Central memory CD8-positive, alpha-beta T cell (primary cell): ENCODE measurements around the gene ANKLE2.

Source experiments
- ATAC-seq: fragments of 150-1000 bp; cut with Tn5 transposase; replicated peaks from 2 replicates; pipeline ENCODE4 v1.10.0; 2022; ENCODE audit warnings: mild to moderate bottlenecking, moderate FRiP score, moderate number of reproducible peaks; ENCODE audit not compliant: poor library complexity, severe bottlenecking; ENCODE audit errors: extremely low read depth
- DNase-seq, 2 donors: peaks; one replicate each; pipeline ENCODE4 v3.0.0; 2021; ENCODE audit warnings: low spot score in 2 of 2
- H3K27ac Mint-ChIP-seq: one replicate; pipeline ENCODE4 v1.8.0; 2022; ENCODE audit warnings: low read depth, mild to moderate bottlenecking, moderate library complexity, mixed read lengths
- H3K27me3 Mint-ChIP-seq: one replicate; pipeline ENCODE4 v1.8.0; 2022; ENCODE audit warnings: mixed read lengths
- H3K36me3 Mint-ChIP-seq: one replicate; pipeline ENCODE4 v1.8.0; 2022; ENCODE audit warnings: mild to moderate bottlenecking, moderate library complexity, mixed read lengths; ENCODE audit not compliant: insufficient read depth
- H3K4me1 Mint-ChIP-seq: one replicate; pipeline ENCODE4 v1.8.0; 2022; ENCODE audit warnings: mixed read lengths
- H3K4me3 Mint-ChIP-seq: one replicate; pipeline ENCODE4 v1.8.0; 2022; ENCODE audit warnings: mild to moderate bottlenecking, moderate library complexity, mixed read lengths
- H3K9me3 Mint-ChIP-seq: one replicate; pipeline ENCODE4 v1.8.0; 2022; ENCODE audit warnings: mixed read lengths

Gene ANKLE2

DNA sequence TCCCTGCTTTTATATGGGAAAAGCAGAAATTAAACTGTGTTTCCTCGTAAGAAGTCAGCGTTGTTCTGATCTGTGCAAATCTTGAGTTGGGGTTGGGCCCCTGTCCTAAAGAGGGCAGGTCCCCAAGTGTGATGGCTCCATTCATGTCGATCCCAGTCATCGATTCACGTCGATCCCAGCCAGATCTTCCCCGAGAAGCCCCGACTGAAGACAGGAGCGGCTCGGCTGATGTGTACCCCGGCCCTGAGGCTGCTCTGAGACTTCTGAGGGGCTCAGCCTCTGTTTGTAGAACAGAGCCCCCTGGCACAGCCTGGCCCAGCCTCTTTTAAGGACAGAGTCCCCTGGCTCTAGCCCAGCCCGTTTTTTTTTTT, 41.7 kb downstream of the ANKLE2 start:
- Mint-ChIP-seq H3K27ac (no peak overlapping the region), H3K36me3 (peaks cover 41% of the 10 kb centered on the region), H3K9me3 (no peaks in the 10 kb centered on the region), H3K27me3 (no peaks in the 10 kb centered on the region), H3K4me1 (no peaks in the 10 kb centered on the region), H3K4me3 (no peak overlapping the region)
- ATAC-seq (no peak), DNase-seq (no peak)

DNA sequence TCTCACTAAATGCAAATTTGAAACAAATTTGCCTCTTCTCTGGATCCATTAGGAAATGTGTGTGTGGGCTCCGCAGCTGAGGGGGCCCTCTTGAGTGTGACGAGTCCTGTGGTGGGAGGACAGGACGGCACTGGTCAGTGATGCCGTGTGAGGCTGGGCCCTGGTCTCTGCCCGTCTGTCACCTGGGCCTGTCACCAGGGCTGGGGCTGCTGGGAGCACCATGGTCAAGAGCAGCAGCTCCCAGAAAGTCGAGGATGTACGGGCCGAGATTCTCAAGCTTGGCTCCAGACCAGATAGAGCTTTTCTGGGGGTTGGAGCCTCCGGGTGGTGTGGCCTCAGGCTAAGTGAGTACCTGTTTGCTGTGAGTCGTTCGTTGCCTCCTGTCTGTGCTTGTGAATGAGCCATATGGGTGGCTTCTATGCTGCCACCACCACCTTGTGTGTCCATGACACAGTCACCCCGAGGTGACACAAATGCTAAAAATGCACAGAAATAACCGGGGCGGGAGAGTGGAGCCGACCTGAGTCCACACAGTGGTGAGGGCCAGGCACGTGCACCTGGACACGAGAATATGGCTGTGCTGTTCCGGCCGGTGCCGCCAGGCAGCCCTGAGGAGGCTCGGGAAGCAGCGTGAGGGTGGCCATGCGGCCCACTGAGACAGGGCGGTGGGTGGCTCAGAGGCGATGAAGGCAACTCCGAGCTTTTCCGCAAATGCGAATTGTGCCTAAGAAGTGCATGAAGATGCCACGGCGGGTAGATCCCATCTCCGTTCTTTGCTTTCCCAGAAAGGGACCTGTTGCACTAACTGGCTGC, 42.3 kb downstream of the ANKLE2 start:
- no peak for ATAC-seq
- Mint-ChIP-seq H3K9me3 (no peaks in the 10 kb centered on the region), H3K27me3 (no peaks in the 10 kb centered on the region), H3K4me3 (no peak overlapping the region), H3K27ac (peak overlapping the region; percentile 64), H3K36me3 (peaks cover 42% of the 10 kb centered on the region), H3K4me1 (no peaks in the 10 kb centered on the region)
- DNase-seq, result no peak

DNA sequence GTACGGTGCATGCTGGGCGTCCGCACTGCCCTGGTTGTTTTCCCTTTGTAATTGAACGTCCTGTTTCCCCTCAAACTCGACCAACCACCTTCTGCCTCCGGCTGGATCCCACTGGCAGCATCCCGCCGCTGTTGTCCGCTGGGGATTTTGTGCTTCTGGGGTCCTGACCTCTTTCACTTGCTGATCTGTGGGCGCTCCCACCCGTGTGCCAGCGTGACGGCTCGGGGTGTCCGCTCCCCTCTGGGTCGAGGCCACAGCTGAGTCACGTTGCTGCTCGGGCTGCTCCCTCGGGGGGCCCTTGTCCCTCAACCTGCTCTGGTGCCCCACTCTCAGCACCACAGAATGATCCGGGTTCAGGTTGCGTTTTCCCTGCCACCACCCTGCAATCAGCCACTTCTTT, 43.0 kb downstream of the ANKLE2 start:
- no peak overlapping the region for H3K4me3 Mint-ChIP-seq
- peaks cover 42% of the 10 kb centered on the region for H3K36me3 Mint-ChIP-seq
- H3K9me3 Mint-ChIP-seq, result no peaks in the 10 kb centered on the region
- H3K27ac Mint-ChIP-seq, result peak overlapping the region; percentile 64
- no peaks in the 10 kb centered on the region for H3K27me3 Mint-ChIP-seq
- DNase-seq (no peak), ATAC-seq (no peak)
- no peaks in the 10 kb centered on the region for H3K4me1 Mint-ChIP-seq

DNA sequence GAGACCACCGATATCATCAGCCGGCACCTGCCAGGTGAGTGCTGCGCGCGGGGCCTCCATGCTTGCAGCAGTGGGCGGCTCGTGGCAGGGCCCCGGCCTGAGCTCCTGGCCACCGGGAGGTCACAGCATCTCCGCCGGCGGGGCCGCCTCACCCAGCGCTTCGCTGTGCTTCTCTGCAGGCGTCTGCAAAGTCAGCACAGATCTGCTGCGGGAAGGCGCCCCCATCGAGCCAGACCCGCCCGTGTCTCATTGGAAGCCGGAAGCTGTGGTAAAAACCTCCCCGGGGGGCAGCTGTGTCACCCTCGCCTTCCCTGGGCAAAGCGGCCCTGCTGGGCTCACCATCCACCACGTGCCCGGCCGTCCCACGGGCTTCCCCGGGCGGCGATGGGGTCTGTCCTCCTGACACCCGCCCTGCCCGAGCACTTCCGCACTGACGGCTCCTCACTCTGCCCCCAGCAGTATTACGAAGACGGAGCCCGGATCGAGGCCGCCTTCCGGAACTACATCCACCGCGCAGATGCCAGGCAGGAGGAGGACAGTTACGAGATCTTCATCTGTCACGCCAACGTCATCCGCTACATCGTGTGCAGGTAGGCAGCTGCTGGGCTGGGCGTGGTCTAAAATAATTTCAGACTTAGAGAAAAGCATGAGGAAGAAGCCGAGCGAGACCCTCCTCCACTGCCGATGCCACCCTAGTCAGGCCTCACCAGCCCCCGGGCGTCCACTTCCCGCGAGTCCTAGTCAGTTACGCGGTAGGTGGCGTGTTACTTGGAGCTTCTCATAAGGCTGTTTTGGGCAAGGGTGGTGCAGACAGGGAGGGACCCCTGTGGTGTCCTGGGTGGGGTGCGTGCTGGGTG, 43.9 kb downstream of the ANKLE2 start:
- H3K4me1 Mint-ChIP-seq, result peaks cover 5% of the 10 kb centered on the region
- no peak for ATAC-seq
- peaks cover 38% of the 10 kb centered on the region for H3K36me3 Mint-ChIP-seq
- no peak for DNase-seq
- H3K27me3 Mint-ChIP-seq, result no peaks in the 10 kb centered on the region
- no peaks in the 10 kb centered on the region for H3K9me3 Mint-ChIP-seq
- H3K4me3 Mint-ChIP-seq, result no peak overlapping the region
- peak overlapping the region; percentile 77 for H3K27ac Mint-ChIP-seq

DNA sequence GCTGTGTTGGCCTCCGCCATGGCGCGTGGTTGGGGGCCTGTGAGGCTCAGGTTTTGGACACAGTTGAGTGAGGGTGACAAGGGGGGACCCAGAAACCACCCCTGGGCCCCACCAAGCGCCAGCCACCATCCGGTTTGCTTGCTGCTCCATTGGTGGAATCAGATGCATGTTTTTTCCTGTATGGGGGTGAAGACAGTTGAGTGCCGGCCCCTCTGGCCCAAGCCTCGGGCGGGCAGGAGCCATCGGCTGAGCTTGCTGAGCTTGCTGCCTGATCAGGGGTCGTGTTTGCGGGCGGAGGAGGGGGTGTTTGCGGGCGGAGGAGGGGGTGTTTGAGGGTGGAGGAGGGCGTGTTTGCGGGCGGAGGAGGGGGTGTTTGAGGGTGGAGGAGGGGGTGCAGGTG, 44.6 kb downstream of the ANKLE2 start:
- DNase-seq (no peak), ATAC-seq (no peak)
- Mint-ChIP-seq H3K27me3 (no peaks in the 10 kb centered on the region), H3K4me1 (peaks cover 9% of the 10 kb centered on the region), H3K27ac (no peak overlapping the region), H3K4me3 (no peak overlapping the region), H3K9me3 (no peaks in the 10 kb centered on the region), H3K36me3 (peaks cover 36% of the 10 kb centered on the region)

DNA sequence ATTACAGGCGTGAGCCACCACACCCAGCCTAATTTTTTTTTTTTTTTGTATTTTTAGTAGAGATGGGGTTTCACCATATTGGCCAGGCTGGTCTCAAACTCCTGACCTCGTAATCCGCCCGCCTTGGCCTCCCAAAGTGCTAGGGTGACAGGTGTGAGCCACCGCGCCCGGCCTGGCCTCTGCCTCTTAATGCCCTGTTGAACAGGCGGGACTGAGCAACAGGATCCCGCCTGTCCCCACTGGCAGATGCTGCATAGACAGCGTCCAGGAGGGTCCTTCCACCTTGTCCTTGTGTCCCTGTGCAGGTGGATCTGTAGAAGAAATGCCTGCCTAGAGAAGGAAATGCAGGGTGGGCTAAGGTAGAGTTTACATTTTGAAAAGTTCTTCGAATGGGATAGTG, 45.3 kb downstream of the ANKLE2 start:
- Mint-ChIP-seq H3K27me3 (no peaks in the 10 kb centered on the region), H3K4me1 (peaks cover 9% of the 10 kb centered on the region), H3K36me3 (peaks cover 36% of the 10 kb centered on the region)

DNA sequence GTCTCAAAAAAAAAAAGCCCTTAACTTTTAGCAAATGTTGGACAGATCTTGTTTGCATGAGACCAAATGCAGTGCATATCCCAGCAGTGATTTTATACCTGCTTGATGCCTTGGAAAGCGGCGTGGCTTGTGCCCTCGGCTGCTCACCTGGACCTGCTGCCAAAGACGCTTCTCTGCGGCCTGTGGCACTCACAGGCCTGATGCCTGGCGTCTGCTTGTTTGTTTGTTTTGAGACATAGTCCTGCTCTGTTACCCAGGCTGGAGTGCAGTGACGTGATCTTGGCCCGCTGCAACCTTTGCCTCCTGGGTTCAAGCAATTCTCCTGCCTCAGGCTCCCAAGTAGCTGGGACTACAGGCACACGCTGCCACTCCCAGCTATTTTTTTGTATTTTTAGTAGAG, 45.8 kb downstream of the ANKLE2 start:
- Mint-ChIP-seq H3K27ac (no peak overlapping the region), H3K9me3 (no peaks in the 10 kb centered on the region), H3K4me1 (peaks cover 9% of the 10 kb centered on the region), H3K36me3 (peaks cover 34% of the 10 kb centered on the region), H3K4me3 (no peak overlapping the region), H3K27me3 (no peaks in the 10 kb centered on the region)
- DNase-seq (no peak), ATAC-seq (no peak)

More for the DNA sequence above, 45.3 kb downstream of the ANKLE2 start:
- DNase-seq (no peak), ATAC-seq (no peak)
- no peaks in the 10 kb centered on the region for H3K9me3 Mint-ChIP-seq
- no peak overlapping the region for H3K4me3 Mint-ChIP-seq
- H3K27ac Mint-ChIP-seq, result no peak overlapping the region

DNA sequence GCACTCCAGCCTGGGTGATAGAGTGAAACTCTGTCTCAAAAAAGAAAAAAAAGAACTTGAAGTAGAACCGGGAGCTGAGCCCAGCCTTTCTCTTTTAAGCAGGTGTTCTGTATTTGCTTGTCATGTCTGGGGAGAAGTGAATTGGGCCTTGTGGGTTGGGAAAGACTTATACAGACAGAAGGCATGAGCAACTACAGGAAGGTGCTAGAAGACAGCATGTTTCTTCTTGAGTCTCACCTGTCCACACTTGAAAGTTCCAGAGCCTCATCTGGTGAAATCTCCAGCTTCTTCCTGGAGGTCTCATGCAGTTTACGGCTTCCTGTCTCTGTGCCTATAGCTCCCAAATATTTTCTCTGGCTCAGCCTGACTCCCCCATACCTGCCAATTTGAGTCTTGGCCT, 48.5 kb downstream of the ANKLE2 start:
- Mint-ChIP-seq H3K4me3 (no peak overlapping the region), H3K27me3 (no peaks in the 10 kb centered on the region), H3K27ac (no peak overlapping the region), H3K36me3 (peaks cover 22% of the 10 kb centered on the region), H3K4me1 (peaks cover 15% of the 10 kb centered on the region), H3K9me3 (peaks cover 5% of the 10 kb centered on the region)
- DNase-seq (no peak), ATAC-seq (no peak)

DNA sequence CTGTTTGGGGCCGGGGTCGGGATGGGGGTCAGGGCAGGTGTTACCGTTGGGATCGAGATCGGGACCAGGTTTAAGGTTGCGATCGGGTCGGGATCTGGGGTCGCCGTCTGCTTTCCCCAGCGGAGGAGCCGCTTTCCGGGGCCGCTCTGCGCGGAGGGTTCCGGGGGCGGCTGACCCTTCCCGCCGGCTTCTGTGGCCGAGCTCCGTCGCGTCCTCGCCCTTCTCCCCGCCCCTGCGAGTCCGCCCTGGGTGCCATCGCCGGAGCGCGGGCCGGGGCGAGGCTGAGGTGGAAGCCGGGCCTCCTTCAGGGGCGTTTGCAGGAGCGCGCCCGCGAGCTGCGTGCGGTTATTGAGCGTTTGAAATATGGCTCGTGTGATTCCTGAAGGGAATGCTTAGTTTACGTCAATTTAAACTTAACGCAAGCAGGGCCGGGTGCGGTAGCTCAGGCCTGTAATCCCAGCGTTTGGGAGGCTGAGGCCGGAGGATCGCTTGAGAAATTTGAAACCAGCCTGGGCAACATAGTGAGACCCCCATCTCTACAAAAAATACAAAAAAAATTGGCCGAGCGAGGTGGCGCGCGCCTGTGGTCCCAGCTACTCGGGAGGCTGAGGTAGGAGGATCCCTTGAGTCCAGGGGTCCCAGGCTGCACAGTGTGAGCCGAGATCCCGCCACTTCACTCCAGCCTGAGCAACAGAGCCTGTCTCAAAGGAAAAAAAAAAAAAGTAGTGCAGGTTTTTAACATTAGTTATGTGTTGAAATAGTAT, 50.4 kb downstream of the ANKLE2 start:
- Mint-ChIP-seq H3K4me3 (peak overlapping the region; percentile 84), H3K36me3 (peaks cover 13% of the 10 kb centered on the region), H3K9me3 (peaks cover 6% of the 10 kb centered on the region), H3K4me1 (peaks cover 15% of the 10 kb centered on the region), H3K27ac (peak overlapping the region; percentile 59), H3K27me3 (no peaks in the 10 kb centered on the region)
- ATAC-seq (peak; percentile 14), DNase-seq (no peak)

DNA sequence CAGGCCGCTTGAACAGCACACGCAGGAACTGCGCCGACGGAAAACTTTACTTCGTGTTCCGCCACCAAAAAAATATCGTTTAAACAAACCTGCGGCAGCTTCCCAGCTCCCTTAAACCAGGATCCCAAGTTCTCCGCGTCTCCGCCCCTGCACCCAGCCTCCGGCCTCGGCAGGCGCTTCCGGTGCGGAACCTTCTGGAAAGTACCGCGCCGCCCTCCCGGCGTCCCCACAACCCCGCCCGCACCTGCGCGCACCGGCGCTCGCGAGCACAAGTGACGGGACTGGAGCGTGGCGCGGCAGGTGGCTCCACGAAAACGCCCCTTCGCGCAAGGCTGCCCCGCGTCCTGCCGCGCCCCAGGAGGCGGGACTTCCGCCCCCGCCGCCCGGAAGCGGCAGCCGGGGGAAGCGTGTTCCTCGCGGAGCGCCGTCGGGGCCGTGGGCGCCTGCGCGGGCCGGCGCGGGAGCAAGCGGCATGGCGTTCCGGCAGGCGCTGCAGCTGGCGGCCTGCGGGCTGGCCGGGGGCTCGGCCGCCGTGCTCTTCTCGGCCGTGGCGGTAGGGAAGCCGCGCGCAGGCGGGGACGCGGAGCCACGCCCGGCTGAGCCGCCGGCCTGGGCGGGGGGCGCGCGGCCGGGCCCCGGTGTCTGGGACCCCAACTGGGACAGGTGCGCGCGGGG, 51.1 kb downstream of the ANKLE2 start, which contains the start of gene PGAM5:
PGAM5 (plus strand) TSS at position 438 of the 675 bp plus-strand sequence; CDS start at position 473, 35 bp downstream.
- peak within 1 kb of the TSS; percentile 84 for H3K4me3 Mint-ChIP-seq
- peaks cover 9% of the 10 kb centered on the region for H3K36me3 Mint-ChIP-seq
- H3K27ac Mint-ChIP-seq, result peak within 1 kb of the TSS; percentile 90
- peaks cover 15% of the 10 kb centered on the region for H3K4me1 Mint-ChIP-seq
- peaks cover 6% of the 10 kb centered on the region for H3K9me3 Mint-ChIP-seq
- ATAC-seq (peak; percentile 97), DNase-seq (peak; percentile 78 to 88)
- H3K27me3 Mint-ChIP-seq, result no peaks in the 10 kb centered on the region

DNA sequence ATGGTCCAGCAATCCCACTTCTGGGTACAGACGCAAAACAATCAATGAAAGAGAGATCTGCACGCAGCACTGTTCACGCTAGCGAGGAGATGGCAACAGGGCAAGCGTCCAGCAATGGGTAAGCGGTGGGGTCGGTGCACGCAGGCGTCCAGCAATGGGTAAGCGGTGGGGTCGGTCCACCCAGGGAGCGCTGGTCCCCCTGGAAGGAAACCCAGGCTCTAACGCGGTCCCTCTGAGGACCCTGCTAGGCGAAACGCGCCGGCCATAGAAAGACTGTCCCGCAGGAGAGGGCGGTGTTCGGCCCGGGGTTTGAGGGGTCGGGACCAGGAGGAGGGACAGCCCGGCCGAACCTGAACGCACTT, 51.6 kb downstream of the ANKLE2 start:
- peaks cover 9% of the 10 kb centered on the region for H3K36me3 Mint-ChIP-seq
- peak overlapping the region; percentile 90 for H3K27ac Mint-ChIP-seq
- peaks cover 6% of the 10 kb centered on the region for H3K9me3 Mint-ChIP-seq
- peaks cover 15% of the 10 kb centered on the region for H3K4me1 Mint-ChIP-seq
- peak overlapping the region; percentile 84 for H3K4me3 Mint-ChIP-seq
- H3K27me3 Mint-ChIP-seq, result no peaks in the 10 kb centered on the region
- ATAC-seq (no peak), DNase-seq (no peak)

DNA sequence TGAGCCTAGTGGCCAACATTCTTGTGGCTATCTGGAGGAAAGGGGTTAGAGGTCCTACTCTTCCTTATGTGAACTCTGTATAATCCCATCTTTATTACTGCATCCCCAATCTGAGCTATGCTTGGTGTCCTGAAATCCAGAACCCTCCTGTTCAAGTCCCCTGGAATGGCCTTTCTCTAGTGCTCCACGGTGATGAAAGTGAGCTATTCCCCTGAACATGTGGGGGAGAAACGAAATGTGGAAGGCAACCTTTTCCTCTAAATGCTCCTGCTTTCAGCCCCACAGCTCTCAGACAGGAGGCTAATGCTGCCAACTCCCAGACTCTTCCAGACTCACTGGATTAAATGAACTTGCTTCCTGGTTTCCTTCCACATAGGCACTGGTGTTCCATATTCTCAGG, 53.5 kb downstream of the ANKLE2 start:
- peaks cover 6% of the 10 kb centered on the region for H3K9me3 Mint-ChIP-seq
- DNase-seq, result no peak
- no peaks in the 10 kb centered on the region for H3K27me3 Mint-ChIP-seq
- H3K4me3 Mint-ChIP-seq, result no peak overlapping the region
- peak overlapping the region; percentile 74 for H3K27ac Mint-ChIP-seq
- no peak for ATAC-seq
- H3K36me3 Mint-ChIP-seq, result peaks cover 1% of the 10 kb centered on the region
- H3K4me1 Mint-ChIP-seq, result peaks cover 20% of the 10 kb centered on the region
